Nephron (organoid): Measurements from ENCODE around the gene CCP110.

Experiments used
- H3K27ac Mint-ChIP-seq, 3 experiments: 2 replicates each; pipeline ENCODE4 v1.8.0; 2020; ENCODE audit warnings: mixed read lengths in 3 of 3, mild to moderate bottlenecking in 2 of 3, moderate library complexity in 1 of 3
- H3K27me3 Mint-ChIP-seq: 2 replicates; pipeline ENCODE4 v1.8.0; 2021; ENCODE audit warnings: low read depth, mild to moderate bottlenecking, moderate library complexity, mixed read lengths
- H3K36me3 Mint-ChIP-seq: 2 replicates; pipeline ENCODE4 v1.8.0; 2020; ENCODE audit warnings: low read depth, mixed read lengths
- H3K4me1 Mint-ChIP-seq: 2 replicates; pipeline ENCODE4 v1.8.0; 2020; ENCODE audit warnings: mixed read lengths
- H3K4me3 Mint-ChIP-seq, 3 experiments: 2 replicates each; pipeline ENCODE4 v1.8.0; 2020; ENCODE audit warnings: mild to moderate bottlenecking in 3 of 3, mixed read lengths in 3 of 3, moderate library complexity in 2 of 3
- H3K9me3 Mint-ChIP-seq: 2 replicates; pipeline ENCODE4 v1.8.0; 2020; ENCODE audit warnings: mixed read lengths
- TF ChIP-seq, protein P1 (sequence below), 3 experiments: fragments of 200-600 bp; sonication (generic); IDR thresholded peaks; one replicate each; pipeline ENCODE4 v1.5.0; 2021; ENCODE audit warnings: antibody characterized with exemption in 3 of 3; ENCODE audit not compliant: unreplicated experiment in 3 of 3

CCP110 gene

DNA sequence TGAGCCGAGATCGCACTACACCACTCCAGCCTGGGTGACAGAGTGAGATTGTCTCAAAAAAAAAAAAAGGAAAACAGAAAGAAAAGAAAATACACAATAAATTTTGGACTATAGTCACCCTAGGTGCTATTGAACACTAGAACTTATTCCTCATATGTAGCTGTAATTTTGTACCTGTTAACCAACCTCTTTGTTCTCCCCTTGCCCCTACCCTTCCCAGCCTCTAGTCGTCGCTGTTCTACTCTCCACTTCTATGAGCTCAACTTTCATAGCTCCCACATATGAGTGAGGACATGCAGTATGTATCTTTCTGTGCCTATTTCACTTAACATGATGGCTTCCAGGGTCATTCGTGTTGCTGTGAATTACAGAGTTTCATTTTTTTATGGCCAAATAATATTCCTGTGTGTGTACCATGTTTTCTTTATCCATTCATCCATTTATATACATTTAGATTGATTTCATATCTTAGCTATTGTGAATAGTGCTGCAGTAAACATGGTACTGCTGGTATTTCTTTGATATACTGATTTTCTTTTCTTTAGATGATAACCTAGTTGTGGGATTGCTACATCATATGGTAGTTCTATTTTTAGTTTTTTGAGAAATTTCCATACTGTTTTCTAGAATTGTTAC lies 60.0 kb downstream of the CCP110 start:
- Mint-ChIP-seq H3K36me3 (peaks cover 73% of the 10 kb centered on the region), H3K4me1 (no peaks in the 10 kb centered on the region), H3K27ac (peak overlapping the region in 1 of 3 experiments; percentile 7), H3K4me3 (no peak overlapping the region), H3K27me3 (no peaks in the 10 kb centered on the region), H3K9me3 (peaks cover 13% of the 10 kb centered on the region)
- TF ChIP-seq, protein P1, sequence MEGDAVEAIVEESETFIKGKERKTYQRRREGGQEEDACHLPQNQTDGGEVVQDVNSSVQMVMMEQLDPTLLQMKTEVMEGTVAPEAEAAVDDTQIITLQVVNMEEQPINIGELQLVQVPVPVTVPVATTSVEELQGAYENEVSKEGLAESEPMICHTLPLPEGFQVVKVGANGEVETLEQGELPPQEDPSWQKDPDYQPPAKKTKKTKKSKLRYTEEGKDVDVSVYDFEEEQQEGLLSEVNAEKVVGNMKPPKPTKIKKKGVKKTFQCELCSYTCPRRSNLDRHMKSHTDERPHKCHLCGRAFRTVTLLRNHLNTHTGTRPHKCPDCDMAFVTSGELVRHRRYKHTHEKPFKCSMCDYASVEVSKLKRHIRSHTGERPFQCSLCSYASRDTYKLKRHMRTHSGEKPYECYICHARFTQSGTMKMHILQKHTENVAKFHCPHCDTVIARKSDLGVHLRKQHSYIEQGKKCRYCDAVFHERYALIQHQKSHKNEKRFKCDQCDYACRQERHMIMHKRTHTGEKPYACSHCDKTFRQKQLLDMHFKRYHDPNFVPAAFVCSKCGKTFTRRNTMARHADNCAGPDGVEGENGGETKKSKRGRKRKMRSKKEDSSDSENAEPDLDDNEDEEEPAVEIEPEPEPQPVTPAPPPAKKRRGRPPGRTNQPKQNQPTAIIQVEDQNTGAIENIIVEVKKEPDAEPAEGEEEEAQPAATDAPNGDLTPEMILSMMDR (IDR thresholded peaks at IDR 0.05; ENCODE audit: unreplicated experiment in 3 of 3), result peak; percentile 81 to 84 (median 83)

DNA sequence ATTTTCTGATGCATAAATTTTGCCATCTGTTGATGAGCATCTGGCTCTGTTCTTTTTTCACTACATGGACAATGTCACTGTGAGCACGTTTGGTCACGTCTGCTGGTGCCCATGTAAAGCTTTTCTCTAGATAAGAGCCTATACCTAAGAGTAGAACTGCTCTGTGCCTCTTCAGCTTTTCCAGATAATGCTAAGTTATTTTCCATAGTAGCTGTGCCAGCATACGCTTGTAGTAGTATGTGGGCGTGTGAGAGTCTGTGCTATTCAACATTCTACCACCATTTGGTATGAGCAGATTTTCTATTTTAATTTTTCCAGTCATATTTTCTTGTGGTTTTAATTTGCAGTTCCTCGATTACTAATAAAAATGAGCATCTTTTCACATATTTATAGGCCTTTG lies 64.9 kb downstream of the CCP110 start:
- Mint-ChIP-seq H3K36me3 (peaks cover 50% of the 10 kb centered on the region), H3K27ac (no peak overlapping the region), H3K4me1 (peaks cover 5% of the 10 kb centered on the region), H3K4me3 (no peak overlapping the region), H3K27me3 (no peaks in the 10 kb centered on the region), H3K9me3 (no peaks in the 10 kb centered on the region)
- TF ChIP-seq, protein P1 (IDR thresholded peaks at IDR 0.05; ENCODE audit: unreplicated experiment in 3 of 3), result no peak

DNA sequence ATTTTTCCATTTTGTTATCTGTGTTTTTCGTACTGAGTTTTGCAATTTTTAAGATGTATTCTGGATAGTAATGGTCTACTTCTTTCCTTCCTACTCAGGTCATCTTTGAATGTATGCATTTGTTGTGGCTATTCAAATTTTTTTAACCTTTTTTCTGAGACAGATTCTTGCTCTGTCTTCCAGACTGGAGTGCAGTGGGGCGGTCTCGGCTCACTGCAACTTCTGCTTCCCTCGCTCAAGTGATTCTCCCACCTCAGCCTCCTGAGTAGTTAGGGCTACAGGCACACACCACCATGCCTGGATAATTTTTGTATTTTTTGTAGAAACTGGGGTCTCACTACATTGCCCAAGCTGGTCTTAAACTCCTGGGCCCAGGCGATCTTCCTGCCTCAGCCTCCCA lies 65.4 kb downstream of the CCP110 start:
- peaks cover 5% of the 10 kb centered on the region for H3K4me1 Mint-ChIP-seq
- no peak overlapping the region for H3K27ac Mint-ChIP-seq
- no peaks in the 10 kb centered on the region for H3K27me3 Mint-ChIP-seq
- TF ChIP-seq, protein P1 (IDR thresholded peaks at IDR 0.05; ENCODE audit: unreplicated experiment in 3 of 3), result no peak
- H3K4me3 Mint-ChIP-seq, result no peak overlapping the region
- H3K36me3 Mint-ChIP-seq, result peaks cover 46% of the 10 kb centered on the region
- H3K9me3 Mint-ChIP-seq, result no peaks in the 10 kb centered on the region

DNA sequence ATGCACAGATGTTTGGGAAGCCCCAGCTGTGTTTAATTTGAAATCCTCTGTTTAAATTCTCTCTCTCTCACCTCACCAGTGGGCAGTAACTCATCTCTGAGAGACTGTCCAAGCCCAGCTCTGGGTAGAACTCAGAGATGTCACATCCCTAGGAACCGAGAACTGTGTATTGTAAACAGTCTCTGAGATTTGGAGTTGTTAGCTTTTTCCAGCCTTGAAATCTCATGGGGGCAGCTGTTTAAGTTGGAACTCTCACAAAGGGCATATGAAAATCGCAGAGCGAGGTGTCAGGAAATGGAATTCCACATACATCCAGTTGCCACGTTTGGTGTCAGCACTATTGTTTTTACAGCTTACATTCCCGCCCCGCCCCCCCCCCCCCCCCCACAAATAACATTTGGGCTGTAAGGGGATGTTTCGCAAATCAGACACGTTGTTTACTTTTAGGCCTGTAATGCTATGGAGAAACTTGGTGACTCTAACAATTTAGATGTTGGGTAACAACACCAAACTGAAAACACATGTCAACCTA lies 66.1 kb downstream of the CCP110 start:
- TF ChIP-seq, protein P1 (IDR thresholded peaks at IDR 0.05; ENCODE audit: unreplicated experiment in 3 of 3), result no peak
- H3K4me3 Mint-ChIP-seq, result no peak overlapping the region
- H3K9me3 Mint-ChIP-seq, result no peaks in the 10 kb centered on the region
- peaks cover 47% of the 10 kb centered on the region for H3K36me3 Mint-ChIP-seq
- H3K4me1 Mint-ChIP-seq, result peaks cover 5% of the 10 kb centered on the region
- H3K27ac Mint-ChIP-seq, result peak overlapping the region in 2 of 3 experiments; percentile 6 to 58
- no peaks in the 10 kb centered on the region for H3K27me3 Mint-ChIP-seq

DNA sequence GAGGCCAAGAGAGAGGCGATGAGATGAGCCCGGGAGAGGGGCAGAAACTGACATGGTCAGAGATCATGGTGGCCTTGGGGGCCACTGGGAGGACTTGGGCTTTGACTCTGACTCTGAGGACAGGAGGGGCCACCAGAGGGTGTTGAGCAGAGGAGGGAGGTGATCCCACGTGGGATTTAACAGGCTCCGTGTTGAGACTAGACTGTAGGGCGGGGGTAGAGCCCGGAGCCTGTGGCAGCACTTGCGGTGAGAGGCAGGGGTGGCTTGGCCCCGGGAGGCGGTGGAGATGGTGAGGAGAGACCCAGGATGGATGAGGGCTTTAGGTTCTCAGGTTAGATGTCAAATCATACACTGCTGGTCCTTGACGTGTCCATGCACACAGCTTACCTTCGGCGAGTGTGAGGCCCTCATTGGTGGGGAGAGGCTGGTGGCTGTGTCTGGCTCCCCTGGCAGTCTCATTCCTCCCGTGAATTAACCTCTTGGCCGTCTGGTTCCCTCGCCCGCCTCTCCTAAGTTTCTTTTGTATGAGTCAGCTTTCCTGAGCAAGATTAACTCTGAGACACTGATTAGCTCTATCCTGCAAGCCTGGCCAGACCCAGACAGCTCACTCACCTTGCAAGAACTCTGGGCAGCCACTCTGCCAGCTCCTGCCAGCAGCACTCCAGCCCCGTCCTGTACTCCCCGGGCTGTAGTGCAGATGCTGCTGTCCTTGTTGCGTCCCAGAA lies 71.5 kb downstream of the CCP110 start:
- Mint-ChIP-seq H3K4me3 (no peak overlapping the region), H3K36me3 (peaks cover 30% of the 10 kb centered on the region), H3K27ac (no peak overlapping the region), H3K4me1 (no peaks in the 10 kb centered on the region), H3K9me3 (no peaks in the 10 kb centered on the region), H3K27me3 (no peaks in the 10 kb centered on the region)
- TF ChIP-seq, protein P1 (IDR thresholded peaks at IDR 0.05; ENCODE audit: unreplicated experiment in 3 of 3), result no peak
